HUES64 (cell line): ENCODE measurements around the gene SETDB2. TPM values are rescaled to one million over a fixed set of nuclear protein-coding genes. Genes with fewer than 3 reads are reported as not detected.
A peak's percentile ranks its signal among the peaks of the same experiment; 100 is the strongest.

Source experiments
- H3K27ac ChIP-seq: 2 replicates; pipeline ENCODE4 v1.7.0; 2013; ENCODE audit warnings: low read depth, low read length, inconsistent platforms
- H3K27me3 ChIP-seq: 2 replicates; pipeline ENCODE4 v1.6.1; 2013; ENCODE audit warnings: mild to moderate bottlenecking, low read length; ENCODE audit not compliant: insufficient read depth
- H3K36me3 ChIP-seq: 2 replicates; pipeline ENCODE4 v1.6.1; 2013; ENCODE audit warnings: mild to moderate bottlenecking, low read length; ENCODE audit not compliant: insufficient read depth
- H3K4me1 ChIP-seq: 2 replicates; pipeline ENCODE4 v1.6.1; 2013; ENCODE audit warnings: mild to moderate bottlenecking, low read length, moderate library complexity; ENCODE audit not compliant: insufficient read depth
- H3K4me3 ChIP-seq: 2 replicates; pipeline ENCODE4 v1.5.1; 2013; ENCODE audit warnings: mild to moderate bottlenecking, low read length, moderate library complexity
- H3K9ac ChIP-seq: 2 replicates; pipeline ENCODE4 v1.6.1; 2013; ENCODE audit warnings: mild to moderate bottlenecking, low read depth, low read length
- H3K9me3 ChIP-seq: 2 replicates; pipeline ENCODE4 v1.6.1; 2013; ENCODE audit warnings: low read depth, low read length; ENCODE audit not compliant: insufficient read depth
- WGBS: fragments of 150-250, 120-280 bp; methylation state at CpG from one replicate; pipeline ENCODE4 v1.1.7; 2013; ENCODE audit warnings: missing lambda C conversion rate; 5-methylcytosine and 5-hydroxymethylcytosine counted together
- polyA plus RNA-seq, 2 experiments: library from polyadenylated mRNA; stranded (reverse); fragments of 50-300 nt; gene quantifications; one replicate each; pipeline ENCODE4 v1.2.3, GENCODE V29; 2013

The SETDB2 gene
- polyA plus RNA-seq (2013, experiment 1 of 2): 3.9 TPM
- 4.6 TPM for polyA plus RNA-seq (2013, experiment 2 of 2)

DNA sequence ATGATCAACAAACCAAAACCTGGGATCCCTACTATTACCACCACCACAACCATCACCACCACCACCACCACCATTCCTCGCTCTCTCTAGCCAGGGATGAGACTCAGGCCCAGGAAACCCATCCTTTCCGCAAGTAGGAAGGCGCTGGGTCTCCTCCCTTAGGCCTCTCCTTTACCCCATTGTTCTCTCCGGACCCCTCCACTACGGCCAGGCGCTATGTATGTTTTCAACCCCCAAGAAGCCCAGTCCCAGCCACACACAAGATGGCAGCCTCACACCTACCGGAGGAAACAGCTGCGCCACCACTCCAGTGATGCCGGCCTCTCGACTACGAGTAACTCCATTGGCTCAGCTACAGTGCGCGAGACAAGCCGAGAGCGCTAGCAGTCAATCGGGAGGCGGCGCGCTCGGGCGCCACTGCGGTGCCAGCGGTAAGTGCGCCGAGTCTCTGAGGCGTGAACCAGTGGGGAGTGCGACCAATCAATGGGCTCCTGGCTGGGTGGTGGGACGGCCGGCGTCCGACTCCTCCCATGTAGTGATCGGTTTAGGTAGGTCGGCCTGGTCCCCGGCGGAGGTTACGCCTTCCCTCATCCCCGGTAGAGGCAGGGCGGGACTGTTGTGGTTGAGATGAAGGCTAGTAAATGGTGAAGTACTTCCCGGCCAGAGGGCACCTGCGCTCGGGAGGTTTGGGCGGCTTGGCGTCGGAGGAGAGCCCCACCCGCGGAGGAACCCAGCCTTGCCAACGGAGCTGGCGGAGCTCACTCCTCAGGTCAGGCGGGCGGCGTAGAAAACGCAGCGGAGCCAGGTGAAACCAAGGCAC, at the start of gene SETDB2, which contains the start of gene CAB39L:
SETDB2 (plus strand) TSS at position 571 of the 820 bp plus-strand sequence. CDS start 7,620 bp downstream, outside the sequence.
CAB39L (minus strand) TSS at position 361 of the 820 bp plus-strand sequence. CDS start 61,154 bp downstream, outside the sequence.
- no peaks in the 10 kb centered on the region for H3K36me3 ChIP-seq
- peak within 1 kb of the TSS; percentile 92 for H3K9ac ChIP-seq
- 0 out of 2 replicates have a peak, but pooled peaks cover 3% of the 10 kb centered on the region for H3K4me1 ChIP-seq
- H3K4me3 ChIP-seq: peak within 1 kb of the TSS; percentile 80
- no peaks in the 10 kb centered on the region for H3K9me3 ChIP-seq
- H3K27ac ChIP-seq: peak within 1 kb of the TSS; percentile 76
- no peaks in the 10 kb centered on the region for H3K27me3 ChIP-seq
- under 1% methylated on average over 53 of the region's 53 CpGs for WGBS

GRCh38 chr13:49395451-49395865, 48.6 kb upstream of the SETDB2 start:
- H3K27ac ChIP-seq: no peak overlapping the region
- no peaks in the 10 kb centered on the region for H3K36me3 ChIP-seq
- no peak overlapping the region for H3K9ac ChIP-seq
- WGBS: 81% methylated on average over 1 of the region's 1 CpG
- H3K4me3 ChIP-seq: no peak overlapping the region
- H3K27me3 ChIP-seq: no peaks in the 10 kb centered on the region
- no peaks in the 10 kb centered on the region for H3K4me1 ChIP-seq
- H3K9me3 ChIP-seq: no peaks in the 10 kb centered on the region

GRCh38 chr13:49395878-49396380, 48.1 kb upstream of the SETDB2 start:
- Histone ChIP-seq H3K4me3 (no peak overlapping the region), H3K27ac (no peak overlapping the region), H3K9me3 (no peaks in the 10 kb centered on the region), H3K4me1 (no peaks in the 10 kb centered on the region; the same call in 1 of the 2 replicates), H3K27me3 (no peaks in the 10 kb centered on the region), H3K9ac (no peak overlapping the region), H3K36me3 (no peaks in the 10 kb centered on the region)
- 93% methylated on average over 1 of the region's 1 CpG for WGBS

- H3K4me3 ChIP-seq: no peak overlapping the region
Measured at GRCh38 chr13:49399801-49400472, 44.1 kb upstream of the SETDB2 start.

DNA sequence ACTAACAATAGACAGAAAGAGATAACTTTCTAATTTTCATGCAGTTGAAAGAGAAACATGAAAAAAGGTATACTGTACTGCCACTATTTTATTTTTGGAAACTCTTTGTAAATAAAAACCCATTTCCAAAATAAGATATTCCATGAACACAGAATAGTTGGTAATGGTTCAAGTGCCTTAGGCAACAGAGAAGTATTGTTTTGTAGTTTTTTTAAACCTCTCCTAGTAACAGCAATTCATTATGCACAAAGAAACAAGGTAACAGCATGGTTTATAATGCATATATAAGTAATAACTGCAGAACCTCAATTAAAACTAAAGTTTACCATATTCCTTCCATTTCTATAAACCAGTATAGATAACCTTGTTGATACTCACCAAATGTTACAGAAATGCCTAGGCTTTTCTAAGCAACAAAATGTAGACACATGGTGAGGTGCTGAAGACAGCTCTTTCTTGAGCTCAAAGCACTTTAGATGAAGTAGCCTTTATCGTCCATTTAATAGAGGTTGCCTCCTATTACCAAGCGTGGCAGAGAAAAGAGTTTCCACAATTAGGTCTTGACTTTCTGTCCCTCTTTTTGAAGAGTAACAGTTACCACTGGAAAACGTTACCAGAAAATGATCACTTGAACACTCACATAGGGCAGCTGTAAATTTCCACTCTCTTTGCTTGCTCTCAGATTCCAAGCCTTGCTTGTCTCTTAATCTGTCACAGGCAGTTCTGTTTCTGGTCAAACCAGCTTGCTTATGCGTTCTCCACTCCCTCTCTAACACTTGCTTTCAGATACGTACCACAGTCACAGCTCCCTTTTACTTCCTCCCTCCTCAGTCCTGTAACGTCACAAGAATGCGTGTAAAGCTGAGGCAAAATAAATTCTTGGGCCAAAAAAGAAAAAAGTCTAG, 43.1 kb upstream of the SETDB2 start:
- Histone ChIP-seq H3K4me3 (peak overlapping the region; percentile 12; the same call in 1 of the 2 replicates), H3K27ac (no peak overlapping the region), H3K27me3 (no peaks in the 10 kb centered on the region), H3K9me3 (no peaks in the 10 kb centered on the region), H3K9ac (no peak overlapping the region), H3K4me1 (peaks cover 3% of the 10 kb centered on the region; the same call in 1 of the 2 replicates), H3K36me3 (no peaks in the 10 kb centered on the region)
- WGBS: 62% methylated on average over 7 of the region's 7 CpGs

More at GRCh38 chr13:49399801-49400472, 44.1 kb upstream of the SETDB2 start:
- Histone ChIP-seq H3K4me1 (peaks cover 3% of the 10 kb centered on the region; the same call in 1 of the 2 replicates), H3K9me3 (no peaks in the 10 kb centered on the region), H3K27ac (no peak overlapping the region), H3K9ac (no peak overlapping the region), H3K27me3 (no peaks in the 10 kb centered on the region), H3K36me3 (no peaks in the 10 kb centered on the region)
- WGBS: 88% methylated on average over 1 of the region's 1 CpG

- Histone ChIP-seq H3K9ac (no peak overlapping the region), H3K36me3 (no peaks in the 10 kb centered on the region), H3K27ac (no peak overlapping the region), H3K27me3 (no peaks in the 10 kb centered on the region), H3K4me3 (no peak overlapping the region), H3K9me3 (no peaks in the 10 kb centered on the region), H3K4me1 (peaks cover 3% of the 10 kb centered on the region; the same call in 1 of the 2 replicates)
- 86% methylated on average over 6 of the region's 7 CpGs for WGBS
Measured at GRCh38 chr13:49403996-49404702, 39.9 kb upstream of the SETDB2 start.

DNA sequence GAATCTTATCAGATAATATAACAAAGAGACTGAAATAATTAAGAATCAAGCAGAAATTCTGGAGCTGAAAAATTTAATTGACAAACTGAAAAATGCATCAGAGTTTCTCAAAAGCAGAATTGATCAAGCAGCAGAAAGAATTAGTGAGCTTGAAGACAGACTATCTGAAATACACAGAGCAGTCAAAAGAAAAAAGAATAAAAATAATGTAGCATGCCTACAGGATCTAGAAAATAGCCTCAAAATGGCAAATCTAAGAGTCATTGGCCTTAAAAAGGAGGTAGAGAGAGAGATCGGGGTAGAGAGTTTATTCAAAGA, 39.4 kb upstream of the SETDB2 start:
- Histone ChIP-seq H3K27me3 (peaks cover under 1% of the 10 kb centered on the region; the same call in 1 of the 2 replicates), H3K9me3 (no peaks in the 10 kb centered on the region), H3K27ac (no peak overlapping the region), H3K36me3 (no peaks in the 10 kb centered on the region), H3K9ac (no peak overlapping the region), H3K4me3 (no peak overlapping the region), H3K4me1 (peaks cover 3% of the 10 kb centered on the region; the same call in 1 of the 2 replicates)
- WGBS: 96% methylated on average over 1 of the region's 1 CpG

- no peak overlapping the region for H3K9ac ChIP-seq
- no peaks in the 10 kb centered on the region for H3K9me3 ChIP-seq
- H3K27ac ChIP-seq: no peak overlapping the region
- no CpG with 5 or more reads among the region's 1 CpG for WGBS
- H3K27me3 ChIP-seq: peaks cover 22% of the 10 kb centered on the region
- no peaks in the 10 kb centered on the region for H3K4me1 ChIP-seq
- H3K36me3 ChIP-seq: no peaks in the 10 kb centered on the region
- H3K4me3 ChIP-seq: no peak overlapping the region
Measured at GRCh38 chr13:49407068-49407467, 37.0 kb upstream of the SETDB2 start.

DNA sequence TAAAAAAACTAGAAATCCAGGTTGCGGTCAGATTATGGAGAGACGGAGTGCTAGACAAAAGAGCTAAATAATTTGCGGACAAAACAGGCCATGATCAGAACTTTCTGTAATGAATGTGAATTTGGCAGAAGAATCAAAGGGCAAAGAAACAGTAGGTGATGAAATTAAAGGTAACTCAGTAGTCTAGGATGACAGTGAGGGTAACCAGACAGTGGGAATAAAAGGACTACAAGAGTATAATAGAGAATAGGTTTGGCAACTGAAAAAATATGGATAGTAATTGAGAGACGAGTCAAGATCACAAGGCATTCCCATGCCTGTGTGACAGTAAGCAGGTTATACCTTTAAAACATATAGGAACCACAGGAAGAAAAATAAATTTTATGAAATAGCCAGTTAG, 36.1 kb upstream of the SETDB2 start:
- peaks cover 7% of the 10 kb centered on the region; the same call in 1 of the 2 replicates for H3K4me1 ChIP-seq
- H3K9ac ChIP-seq: no peak overlapping the region
- no peak overlapping the region for H3K4me3 ChIP-seq
- no peak overlapping the region for H3K27ac ChIP-seq
- peaks cover 27% of the 10 kb centered on the region for H3K27me3 ChIP-seq
- no peaks in the 10 kb centered on the region for H3K36me3 ChIP-seq
- no peaks in the 10 kb centered on the region for H3K9me3 ChIP-seq
- 95% methylated on average over 4 of the region's 4 CpGs for WGBS

DNA sequence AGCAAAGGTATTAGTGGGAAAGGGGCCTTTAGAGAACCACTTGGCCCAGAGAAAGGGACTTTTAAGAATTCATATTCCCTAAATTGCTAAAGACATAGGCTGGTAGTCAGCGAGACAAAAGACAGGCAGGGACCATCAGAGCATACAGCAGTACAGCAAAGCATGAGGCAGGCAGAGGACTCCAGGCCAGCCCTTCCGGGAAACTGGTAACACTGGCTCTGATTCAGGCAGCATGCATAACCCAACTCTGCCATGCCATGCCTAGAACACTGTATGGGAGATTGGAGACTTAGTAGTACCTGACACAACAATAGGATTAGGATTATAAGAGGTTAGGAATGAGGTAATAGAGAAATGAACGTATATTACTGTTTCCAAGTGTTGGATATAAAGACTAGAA, 35.1 kb upstream of the SETDB2 start:
- Histone ChIP-seq H3K4me1 (peaks cover 17% of the 10 kb centered on the region), H3K9ac (no peak overlapping the region), H3K27me3 (peaks cover 37% of the 10 kb centered on the region), H3K27ac (no peak overlapping the region), H3K9me3 (no peaks in the 10 kb centered on the region), H3K4me3 (no peak overlapping the region), H3K36me3 (no peaks in the 10 kb centered on the region)
- WGBS: 91% methylated on average over 3 of the region's 3 CpGs
